Measurements from ENCODE around the gene CLPTM1L. TPM values are rescaled to one million over a fixed set of nuclear protein-coding genes. Genes with fewer than 3 reads are reported as not detected.
A peak's percentile ranks its signal among the peaks of the same experiment; 100 is the strongest.
"Not testable (repeated sequence)": the region's sequence is repeated elsewhere in the genome, so short reads cannot be mapped to it uniquely, and the experiment has no call there.

Gene CLPTM1L
- total RNA-seq, 1 donor from 2014 or later, result 100 TPM

DNA sequence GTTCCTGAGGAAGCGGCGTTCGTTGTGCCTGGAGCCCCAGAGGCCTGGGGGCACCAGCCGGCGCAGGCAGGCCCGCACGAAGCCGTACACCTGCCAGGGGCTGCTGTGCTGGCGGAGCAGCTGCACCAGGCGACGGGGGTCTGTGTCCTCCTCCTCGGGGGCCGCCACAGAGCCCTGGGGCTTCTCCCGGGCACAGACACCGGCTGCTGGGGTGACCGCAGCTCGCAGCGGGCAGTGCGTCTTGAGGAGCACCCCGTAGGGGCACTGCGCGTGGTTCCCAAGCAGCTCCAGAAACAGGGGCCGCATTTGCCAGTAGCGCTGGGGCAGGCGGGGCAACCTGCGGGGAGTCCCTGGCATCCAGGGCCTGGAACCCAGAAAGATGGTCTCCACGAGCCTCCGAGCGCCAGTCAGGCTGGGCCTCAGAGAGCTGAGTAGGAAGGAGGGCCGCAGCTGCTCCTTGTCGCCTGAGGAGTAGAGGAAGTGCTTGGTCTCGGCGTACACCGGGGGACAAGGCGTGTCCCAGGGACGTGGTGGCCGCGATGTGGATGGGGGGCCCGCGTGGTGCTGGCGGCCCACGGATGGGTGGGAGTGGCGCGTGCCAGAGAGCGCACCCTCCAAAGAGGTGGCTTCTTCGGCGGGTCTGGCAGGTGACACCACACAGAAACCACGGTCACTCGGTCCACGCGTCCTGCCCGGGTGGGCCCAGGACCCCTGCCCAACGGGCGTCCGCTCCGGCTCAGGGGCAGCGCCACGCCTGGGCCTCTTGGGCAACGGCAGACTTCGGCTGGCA is 51.3 kb downstream of the CLPTM1L start:
- ChIA-PET POLR2A (no interaction called here), CTCF (no interaction called here)
- Mint-ChIP-seq H3K27ac (no peak overlapping the region), H3K27me3 (peaks cover 6% of the 10 kb centered on the region), H3K9me3 (no peaks in the 10 kb centered on the region), H3K4me1 (peaks cover 7% of the 10 kb centered on the region), H3K4me3 (peak overlapping the region; percentile 48), H3K36me3 (ENCODE audit: low read depth) (no peaks in the 10 kb centered on the region)
- ATAC-seq (ENCODE audit: low read depth) (no peak), DNase-seq (peak; percentile 15)
- intact Hi-C loops (cut with micrococcal nuclease), result no loop called here
- TF ChIP-seq, protein P1, sequence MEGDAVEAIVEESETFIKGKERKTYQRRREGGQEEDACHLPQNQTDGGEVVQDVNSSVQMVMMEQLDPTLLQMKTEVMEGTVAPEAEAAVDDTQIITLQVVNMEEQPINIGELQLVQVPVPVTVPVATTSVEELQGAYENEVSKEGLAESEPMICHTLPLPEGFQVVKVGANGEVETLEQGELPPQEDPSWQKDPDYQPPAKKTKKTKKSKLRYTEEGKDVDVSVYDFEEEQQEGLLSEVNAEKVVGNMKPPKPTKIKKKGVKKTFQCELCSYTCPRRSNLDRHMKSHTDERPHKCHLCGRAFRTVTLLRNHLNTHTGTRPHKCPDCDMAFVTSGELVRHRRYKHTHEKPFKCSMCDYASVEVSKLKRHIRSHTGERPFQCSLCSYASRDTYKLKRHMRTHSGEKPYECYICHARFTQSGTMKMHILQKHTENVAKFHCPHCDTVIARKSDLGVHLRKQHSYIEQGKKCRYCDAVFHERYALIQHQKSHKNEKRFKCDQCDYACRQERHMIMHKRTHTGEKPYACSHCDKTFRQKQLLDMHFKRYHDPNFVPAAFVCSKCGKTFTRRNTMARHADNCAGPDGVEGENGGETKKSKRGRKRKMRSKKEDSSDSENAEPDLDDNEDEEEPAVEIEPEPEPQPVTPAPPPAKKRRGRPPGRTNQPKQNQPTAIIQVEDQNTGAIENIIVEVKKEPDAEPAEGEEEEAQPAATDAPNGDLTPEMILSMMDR (IDR thresholded peaks at IDR 0.05), result no peak

DNA sequence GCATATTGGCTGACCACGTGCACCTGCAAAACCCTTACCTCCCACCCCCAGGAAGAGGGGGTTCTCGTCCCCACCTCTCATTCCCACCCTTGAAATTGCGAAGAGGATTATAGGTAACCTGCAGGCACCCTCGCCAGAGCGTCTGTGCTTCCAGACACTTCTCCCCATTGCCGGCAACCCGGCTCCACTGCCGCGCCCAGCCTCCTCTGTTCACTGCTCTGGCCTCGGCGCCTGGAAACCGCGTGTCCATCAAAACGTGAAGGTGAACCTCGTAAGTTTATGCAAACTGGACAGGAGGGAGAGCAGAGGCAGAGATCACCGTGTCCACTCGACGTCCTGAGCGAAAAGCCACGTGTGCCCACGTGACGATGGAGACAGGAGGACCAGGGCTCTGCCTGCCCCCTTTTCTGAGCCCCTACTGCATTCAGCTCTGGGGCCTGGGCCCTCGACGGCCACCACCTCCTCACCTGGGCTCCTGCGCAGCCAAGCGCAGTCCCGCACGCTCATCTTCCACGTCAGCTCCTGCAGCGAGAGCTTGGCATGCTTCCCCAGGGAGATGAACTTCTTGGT is 52.0 kb downstream of the CLPTM1L start:
- Mint-ChIP-seq H3K9me3 (peaks cover 3% of the 10 kb centered on the region), H3K27me3 (peaks cover 11% of the 10 kb centered on the region), H3K4me3 (no peak overlapping the region), H3K36me3 (ENCODE audit: low read depth) (no peaks in the 10 kb centered on the region), H3K4me1 (peaks cover 7% of the 10 kb centered on the region), H3K27ac (no peak overlapping the region)
- ChIA-PET CTCF (no interaction called here), POLR2A (no interaction called here)
- no peak for ATAC-seq (ENCODE audit: low read depth)
- TF ChIP-seq, protein P1 (IDR thresholded peaks at IDR 0.05), result no peak
- DNase-seq, result peak; percentile 5
- intact Hi-C loops (cut with micrococcal nuclease), result no loop called here

DNA sequence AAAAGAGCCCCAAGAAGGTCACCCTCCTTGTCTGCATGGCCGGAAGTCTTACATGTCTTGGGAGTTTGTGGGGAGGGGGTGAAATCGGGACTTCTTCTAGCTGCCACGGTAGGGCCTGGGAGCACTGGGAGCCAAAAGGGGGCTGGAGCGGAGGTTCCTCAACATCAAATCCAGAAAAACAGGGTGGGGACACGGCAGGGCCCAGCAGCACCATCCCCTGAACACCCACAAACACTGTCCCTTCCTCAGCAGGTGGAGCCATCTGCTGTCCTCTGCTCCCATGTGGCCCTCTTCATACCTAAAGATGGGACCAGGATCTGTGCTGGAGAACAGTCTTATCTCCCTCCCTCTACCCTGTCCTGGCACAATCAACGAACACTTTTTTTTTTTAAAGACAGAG is 52.8 kb downstream of the CLPTM1L start:
- Mint-ChIP-seq H3K4me1 (peaks cover 7% of the 10 kb centered on the region), H3K36me3 (ENCODE audit: low read depth) (no peaks in the 10 kb centered on the region), H3K9me3 (peaks cover 3% of the 10 kb centered on the region), H3K27ac (no peak overlapping the region), H3K27me3 (peaks cover 11% of the 10 kb centered on the region), H3K4me3 (no peak overlapping the region)
- ChIA-PET POLR2A (no interaction called here), CTCF (no interaction called here)
- DNase-seq (no peak), ATAC-seq (ENCODE audit: low read depth) (no peak)
- intact Hi-C loops (cut with micrococcal nuclease), result no loop called here
- TF ChIP-seq, protein P1 (IDR thresholded peaks at IDR 0.05), result no peak

DNA sequence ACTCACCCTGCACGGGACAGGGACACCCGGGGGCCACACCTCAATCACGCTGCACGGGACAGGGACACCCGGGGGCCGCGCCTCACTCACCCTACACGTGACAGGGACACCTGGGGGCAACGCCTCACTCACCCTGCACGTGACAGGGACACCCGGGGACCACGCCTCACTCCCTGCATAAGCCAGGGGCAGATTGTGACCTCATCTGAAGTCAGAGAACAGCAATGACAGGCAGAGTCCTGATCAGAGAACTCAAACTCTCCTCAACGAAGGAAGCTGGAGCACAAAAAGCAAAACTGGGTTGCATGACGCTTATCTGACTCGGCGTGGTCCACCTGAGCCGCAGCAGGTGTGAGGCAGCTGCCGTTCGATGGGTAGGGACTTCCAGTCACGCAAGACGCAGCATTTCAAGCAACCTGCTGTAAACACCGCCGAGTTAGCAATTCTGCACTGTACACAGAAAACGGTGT is 53.3 kb downstream of the CLPTM1L start:
- Mint-ChIP-seq H3K4me3 (no peak overlapping the region), H3K36me3 (ENCODE audit: low read depth) (no peaks in the 10 kb centered on the region)

DNA sequence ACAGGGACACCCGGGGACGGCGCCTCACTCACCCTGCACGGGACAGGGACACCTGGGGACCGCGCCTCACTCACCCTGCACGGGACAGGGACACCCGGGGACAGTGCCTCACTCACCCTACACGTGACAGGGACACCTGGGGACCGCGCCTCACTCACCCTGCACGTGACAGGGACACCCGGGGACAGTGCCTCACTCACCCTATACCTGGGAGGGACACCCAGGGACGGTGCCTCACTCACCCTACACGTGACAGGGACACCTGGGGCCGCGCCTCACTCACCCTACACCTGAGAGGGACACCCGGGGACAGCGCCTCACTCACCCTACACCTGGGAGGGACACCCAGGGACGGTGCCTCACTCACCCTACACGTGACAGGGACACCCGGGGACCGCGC is 53.9 kb downstream of the CLPTM1L start:
- intact Hi-C loops (cut with micrococcal nuclease); H3K9me3 Mint-ChIP-seq; CTCF ChIA-PET; H3K36me3 Mint-ChIP-seq (ENCODE audit: low read depth); DNase-seq; H3K4me3 Mint-ChIP-seq; ATAC-seq (ENCODE audit: low read depth); H3K4me1 Mint-ChIP-seq; H3K27ac Mint-ChIP-seq; POLR2A ChIA-PET: not testable (repeated sequence)
- peaks cover 11% of the 10 kb centered on the region for H3K27me3 Mint-ChIP-seq

More for the DNA sequence above, 53.3 kb downstream of the CLPTM1L start:
- intact Hi-C loops (cut with micrococcal nuclease), result no loop called here
- ATAC-seq (ENCODE audit: low read depth) (no peak), DNase-seq (peak; percentile 5)
- TF ChIP-seq, protein P1 (IDR thresholded peaks at IDR 0.05), result no peak
- CTCF ChIA-PET, result no interaction called here
- POLR2A ChIA-PET, result no interaction called here
- H3K27me3 Mint-ChIP-seq, result peaks cover 11% of the 10 kb centered on the region
- H3K4me1 Mint-ChIP-seq, result peaks cover 5% of the 10 kb centered on the region
- H3K9me3 Mint-ChIP-seq, result peaks cover 3% of the 10 kb centered on the region
- H3K27ac Mint-ChIP-seq, result no peak overlapping the region

DNA sequence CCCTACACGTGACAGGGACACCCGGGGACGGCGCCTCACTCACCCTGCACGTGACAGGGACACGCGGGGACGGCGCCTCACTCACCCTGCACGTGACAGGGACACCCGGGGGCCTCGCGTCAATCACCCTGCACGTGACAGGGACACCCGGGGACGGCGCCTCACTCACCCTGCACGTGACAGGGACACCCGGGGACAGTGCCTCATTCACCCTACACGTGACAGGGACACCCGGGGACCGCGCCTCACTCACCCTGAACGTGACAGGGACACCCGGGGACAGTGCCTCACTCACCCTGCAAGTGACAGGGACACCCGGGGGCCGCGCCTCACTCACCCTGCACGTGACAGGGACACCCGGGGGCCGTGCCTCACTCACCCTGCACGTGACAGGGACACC is 55.3 kb downstream of the CLPTM1L start:
- H3K4me1 Mint-ChIP-seq; ATAC-seq (ENCODE audit: low read depth); CTCF ChIA-PET; H3K4me3 Mint-ChIP-seq; intact Hi-C loops (cut with micrococcal nuclease); POLR2A ChIA-PET; H3K36me3 Mint-ChIP-seq (ENCODE audit: low read depth); H3K27ac Mint-ChIP-seq; H3K9me3 Mint-ChIP-seq: not testable (repeated sequence)
- H3K27me3 Mint-ChIP-seq, result peaks cover 11% of the 10 kb centered on the region
- DNase-seq, result peak; percentile 11
